IPS-18c (cell line): Measurements from ENCODE around the gene RGS7.
"Not testable (repeated sequence)": the region's sequence is repeated elsewhere in the genome, so short reads cannot be mapped to it uniquely, and the experiment has no call there.

Source experiments
- H3K4me3 ChIP-seq: 2 replicates; pipeline ENCODE4 v1.7.0; 2013; ENCODE audit warnings: low read depth, mild to moderate bottlenecking, low read length, moderate library complexity; ENCODE audit not compliant: insufficient read depth
- H3K9me3 ChIP-seq: one replicate; pipeline ENCODE4 v1.6.1; 2013; ENCODE audit warnings: mild to moderate bottlenecking, low read length, moderate library complexity; ENCODE audit not compliant: control insufficient read depth, insufficient read depth

Gene RGS7

GRCh38 chr1:241302024-241302423 is 55.0 kb downstream of the RGS7 start:
- H3K9me3 ChIP-seq, H3K4me3 ChIP-seq: not testable (repeated sequence)

DNA sequence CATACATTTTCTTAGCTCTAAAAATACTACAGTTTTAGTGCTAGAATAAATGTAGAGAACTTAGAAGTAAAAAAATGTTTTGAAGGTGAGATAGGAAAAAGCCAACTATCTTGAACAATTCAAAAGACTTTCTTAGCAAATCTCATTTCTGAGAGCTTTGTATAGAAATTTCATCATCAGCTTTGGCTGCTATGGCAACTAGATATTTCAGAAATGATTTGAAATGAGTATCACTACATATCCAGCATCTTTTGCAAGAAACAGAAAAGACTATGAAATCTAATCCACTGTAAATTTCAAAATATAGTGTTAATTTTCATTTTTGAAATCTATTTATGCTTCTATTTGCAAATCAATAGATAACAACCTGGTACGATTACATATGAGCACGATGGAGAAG is 57.7 kb downstream of the RGS7 start:
- H3K9me3 ChIP-seq = peaks cover 8% of the 10 kb centered on the region
- H3K4me3 ChIP-seq = no peak overlapping the region

DNA sequence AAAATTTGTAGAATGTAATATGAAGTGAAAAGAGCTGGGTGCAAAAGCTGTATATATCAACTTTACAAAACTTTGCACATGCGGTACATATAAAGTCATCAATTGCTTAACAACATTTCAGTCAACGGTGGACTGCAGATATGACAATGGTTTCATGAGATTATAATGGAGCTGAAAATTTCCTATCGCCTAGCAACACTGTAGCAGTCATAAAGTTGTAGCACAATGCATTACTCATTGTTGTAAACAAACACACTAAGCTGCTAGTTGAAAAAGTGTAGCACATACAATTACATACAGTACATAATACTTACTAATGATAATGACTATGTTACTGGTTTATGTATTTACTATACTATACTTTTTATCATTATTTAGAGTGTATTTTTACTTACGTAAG is 64.0 kb downstream of the RGS7 start:
- Histone ChIP-seq H3K9me3 (no peaks in the 10 kb centered on the region), H3K4me3 (no peak overlapping the region)

DNA sequence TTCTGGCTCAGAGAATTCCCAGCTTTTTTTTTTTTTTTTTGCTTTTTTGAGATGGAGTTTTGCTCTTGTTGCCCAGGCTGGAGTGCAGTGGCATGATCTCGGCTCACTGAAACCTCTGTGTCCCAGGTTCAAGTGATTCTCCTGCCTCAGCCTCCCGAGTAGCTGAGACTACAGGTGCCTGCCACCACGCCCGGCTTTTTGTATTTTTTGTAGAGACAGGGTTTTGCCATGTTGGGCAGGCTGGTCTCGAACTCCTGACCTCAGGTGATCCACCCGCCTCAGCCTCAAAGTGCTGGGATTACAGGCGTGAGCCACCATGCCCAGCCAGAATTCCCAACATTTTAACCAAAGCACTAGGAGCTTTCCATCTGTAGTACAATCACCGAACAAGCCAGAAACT is 65.5 kb downstream of the RGS7 start:
- not testable (repeated sequence) for H3K4me3 ChIP-seq, H3K9me3 ChIP-seq

GRCh38 chr1:241286486-241286885 is 70.5 kb downstream of the RGS7 start:
- Histone ChIP-seq H3K4me3 (no peak overlapping the region), H3K9me3 (peaks cover 4% of the 10 kb centered on the region)

- Histone ChIP-seq H3K4me3 (no peak overlapping the region), H3K9me3 (no peaks in the 10 kb centered on the region)
These were observed 80.6 kb downstream of the RGS7 start for GRCh38 chr1:241276391-241276790.

- Histone ChIP-seq H3K4me3 (no peak overlapping the region), H3K9me3 (no peaks in the 10 kb centered on the region)
These were observed 81.0 kb downstream of the RGS7 start for GRCh38 chr1:241275981-241276380.

DNA sequence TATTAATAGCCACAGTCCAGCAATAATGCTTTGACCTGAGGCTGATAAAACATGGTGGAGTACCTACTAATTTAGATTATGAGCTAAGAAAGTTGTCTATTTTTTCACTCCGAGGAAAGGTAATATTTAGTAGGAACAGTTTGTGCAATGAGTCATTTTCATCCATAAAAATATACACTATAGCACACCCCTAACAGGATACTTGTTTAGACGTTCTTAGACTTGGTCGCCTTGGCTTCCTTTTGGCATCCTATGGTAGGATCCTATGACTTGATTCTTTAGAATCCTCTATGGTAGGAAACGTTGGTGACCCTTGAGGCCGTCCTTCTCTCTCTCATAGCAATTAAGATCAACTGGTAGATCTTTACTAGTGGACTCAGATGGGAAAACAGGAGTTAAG is 81.8 kb downstream of the RGS7 start:
- no peaks in the 10 kb centered on the region for H3K9me3 ChIP-seq
- no peak overlapping the region for H3K4me3 ChIP-seq

DNA sequence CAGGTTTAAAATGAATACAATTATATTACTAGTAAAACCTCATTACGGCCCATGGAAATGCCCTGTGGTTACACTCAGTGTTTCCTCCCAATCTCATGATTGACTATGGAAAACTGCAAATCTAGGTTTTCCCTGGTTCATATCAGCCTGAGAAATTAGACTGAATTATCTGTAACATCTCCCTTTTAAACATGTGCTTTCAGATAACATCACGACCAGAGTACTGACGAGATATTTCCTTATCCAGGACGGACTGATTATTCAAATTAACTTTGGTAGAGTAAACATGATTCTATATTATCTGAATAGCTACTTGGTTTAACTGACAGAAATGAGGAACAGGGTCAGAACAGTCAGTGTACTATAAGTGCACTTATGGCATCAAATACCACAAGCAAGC is 82.3 kb downstream of the RGS7 start:
- H3K9me3 ChIP-seq = no peaks in the 10 kb centered on the region
- no peak overlapping the region for H3K4me3 ChIP-seq

DNA sequence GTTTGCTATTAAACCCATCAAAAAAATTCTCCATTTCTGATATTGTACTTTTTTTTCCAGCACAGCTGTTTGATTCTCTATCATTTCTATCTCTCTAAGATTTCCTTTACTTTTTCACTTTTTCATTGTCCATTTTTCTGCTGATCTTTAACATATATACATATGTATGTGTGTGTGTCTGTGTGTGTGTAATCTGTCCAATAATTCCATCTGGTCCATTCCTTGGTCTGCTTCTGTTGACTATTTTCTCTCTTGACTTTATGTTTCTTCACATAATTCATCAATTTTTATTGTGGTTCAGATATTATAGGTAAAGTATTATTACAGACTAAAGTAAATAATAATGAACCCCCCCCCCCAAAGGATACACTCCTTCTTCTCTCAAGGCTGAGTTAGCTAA is 84.2 kb downstream of the RGS7 start:
- Histone ChIP-seq H3K9me3 (no peaks in the 10 kb centered on the region), H3K4me3 (no peak overlapping the region)

GRCh38 chr1:241271427-241271826 is 85.6 kb downstream of the RGS7 start:
- Histone ChIP-seq H3K9me3 (no peaks in the 10 kb centered on the region), H3K4me3 (no peak overlapping the region)

GRCh38 chr1:241270016-241270415 is 87.0 kb downstream of the RGS7 start:
- Histone ChIP-seq H3K4me3 (no peak overlapping the region), H3K9me3 (no peaks in the 10 kb centered on the region)

GRCh38 chr1:241269116-241269515 is 87.9 kb downstream of the RGS7 start:
- Histone ChIP-seq H3K4me3 (no peak overlapping the region), H3K9me3 (no peaks in the 10 kb centered on the region)

GRCh38 chr1:241266121-241266520 is 90.9 kb downstream of the RGS7 start:
- H3K4me3 ChIP-seq = no peak overlapping the region

GRCh38 chr1:241265428-241265827 is 91.6 kb downstream of the RGS7 start:
- Histone ChIP-seq H3K9me3 (no peaks in the 10 kb centered on the region), H3K4me3 (no peak overlapping the region)

More at GRCh38 chr1:241266121-241266520, 90.9 kb downstream of the RGS7 start:
- no peaks in the 10 kb centered on the region for H3K9me3 ChIP-seq

DNA sequence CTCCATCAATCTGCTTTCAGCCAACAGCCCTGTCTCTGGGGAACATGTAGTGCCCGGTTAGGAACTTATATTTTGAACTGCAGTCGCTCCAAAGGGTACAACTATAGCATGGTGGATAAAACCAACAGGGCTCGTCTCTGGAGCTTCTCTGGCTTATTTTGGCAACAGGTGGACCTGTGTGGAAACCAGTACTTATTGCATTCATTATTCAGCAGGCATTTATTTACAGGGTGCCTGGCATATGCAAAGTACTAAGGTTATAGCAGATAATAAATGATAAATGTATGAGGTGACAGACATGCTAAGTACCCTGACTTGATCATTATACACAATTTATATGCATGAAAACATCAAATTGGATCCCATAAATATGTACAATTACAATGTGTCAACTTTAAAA is 93.7 kb downstream of the RGS7 start:
- Histone ChIP-seq H3K9me3 (no peaks in the 10 kb centered on the region), H3K4me3 (no peak overlapping the region)

DNA sequence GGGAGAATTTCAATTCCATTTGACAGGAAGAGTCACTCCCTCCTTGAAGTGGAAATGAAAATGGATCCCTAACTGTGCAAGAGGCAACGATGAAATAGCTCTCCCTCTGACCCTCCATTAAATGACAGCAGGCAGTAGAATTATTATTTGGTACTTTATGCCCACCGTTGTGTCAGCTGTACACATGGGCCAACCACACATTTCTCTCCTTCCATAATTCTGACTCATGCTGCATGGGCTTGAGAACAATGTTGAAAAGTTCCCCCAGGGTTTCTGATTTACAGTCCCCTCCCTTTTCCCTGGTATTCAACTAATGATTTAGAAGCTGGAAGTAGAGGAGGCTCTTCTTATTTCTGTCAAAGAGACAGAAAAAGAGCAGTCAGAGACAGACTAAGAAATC is 103.5 kb downstream of the RGS7 start:
- no peak overlapping the region for H3K4me3 ChIP-seq
- H3K9me3 ChIP-seq = no peaks in the 10 kb centered on the region

GRCh38 chr1:241250465-241250864 is 106.5 kb downstream of the RGS7 start:
- Histone ChIP-seq H3K4me3 (no peak overlapping the region), H3K9me3 (no peaks in the 10 kb centered on the region)

GRCh38 chr1:241240069-241240468 is 116.9 kb downstream of the RGS7 start:
- no peaks in the 10 kb centered on the region for H3K9me3 ChIP-seq
- H3K4me3 ChIP-seq = no peak overlapping the region

GRCh38 chr1:241237873-241238272 is 119.1 kb downstream of the RGS7 start:
- no peaks in the 10 kb centered on the region for H3K9me3 ChIP-seq
- H3K4me3 ChIP-seq = no peak overlapping the region
